ENCODE results near the gene ACADM.
"Not testable (repeated sequence)": the region's sequence is repeated elsewhere in the genome, so short reads cannot be mapped to it uniquely, and the experiment has no call there.

DNA sequence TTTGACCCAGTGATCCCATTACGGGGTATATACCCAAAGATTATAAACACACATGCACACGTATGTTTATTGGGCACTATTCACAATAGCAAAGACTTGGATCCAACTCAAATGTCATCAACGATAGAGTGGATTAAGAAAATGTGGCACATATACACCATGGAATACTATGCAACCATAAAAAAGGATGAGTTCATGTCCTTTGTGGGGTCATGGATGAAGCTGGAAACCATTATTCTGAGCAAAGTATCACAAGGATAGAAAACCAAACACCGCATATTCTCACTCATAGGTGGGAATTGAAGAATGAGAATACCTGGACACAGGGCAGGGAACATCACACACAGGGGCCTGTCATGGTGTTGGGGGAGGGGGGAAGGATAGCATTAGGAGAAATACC, 59.4 kb downstream of the ACADM start:
- TF ChIP-seq EZH2 (IDR thresholded peaks at IDR 0.05); POLR2AphosphoS5 (IDR thresholded peaks at IDR 0.05; ENCODE audit: borderline replicate concordance, low read depth, low read length); FOXP2 (optimal IDR thresholded peaks at IDR 0.05; ENCODE audit: control extremely low read depth, extremely low read length, insufficient read depth): not testable (repeated sequence)

Measured in SK-N-MC (cell line).